GM21528 (cell line): ENCODE measurements around the gene XDH.

Source experiments
- ATAC-seq: cut with Tn5 transposase; IDR thresholded peaks from one replicate; pipeline ENCODE4 v1.9.1; 2021; ENCODE audit warnings: mild to moderate bottlenecking, moderate library complexity; ENCODE audit not compliant: unreplicated experiment, low FRiP score

The XDH gene

DNA sequence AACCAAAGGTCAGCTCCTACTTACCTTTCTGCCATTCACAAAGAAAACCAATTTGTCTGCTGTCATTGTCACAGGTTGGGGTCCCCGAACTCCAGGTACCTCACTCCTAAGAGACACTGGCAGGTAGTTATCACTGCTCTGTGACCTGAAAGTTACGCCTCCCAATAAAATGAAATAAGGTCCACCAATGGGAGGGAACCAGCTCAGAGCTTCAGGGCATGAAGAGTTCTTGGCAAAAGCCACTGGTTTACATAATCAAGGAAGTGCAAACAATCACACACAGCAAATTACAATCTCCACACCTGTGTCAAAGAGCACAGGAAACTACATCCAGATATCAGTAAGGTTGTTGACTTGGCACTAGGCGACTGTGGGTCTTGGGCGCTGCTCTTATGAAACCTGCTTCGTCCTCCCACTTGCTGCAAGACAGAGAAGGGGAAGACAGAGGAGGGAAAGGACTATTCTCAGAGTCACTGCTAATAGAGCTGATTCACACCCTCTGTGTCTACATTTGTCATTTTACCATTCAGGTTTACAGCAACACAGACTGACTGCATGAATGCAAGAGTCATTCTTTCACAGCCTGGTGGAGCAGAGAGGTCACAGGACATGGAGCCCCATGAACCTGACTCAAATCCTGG is at the start of gene XDH:
Gene XDH (minus strand): TSS at position 142 of the 641 bp plus-strand sequence. CDS start 76 bp downstream, at position 66.
- ATAC-seq, result no peak

DNA sequence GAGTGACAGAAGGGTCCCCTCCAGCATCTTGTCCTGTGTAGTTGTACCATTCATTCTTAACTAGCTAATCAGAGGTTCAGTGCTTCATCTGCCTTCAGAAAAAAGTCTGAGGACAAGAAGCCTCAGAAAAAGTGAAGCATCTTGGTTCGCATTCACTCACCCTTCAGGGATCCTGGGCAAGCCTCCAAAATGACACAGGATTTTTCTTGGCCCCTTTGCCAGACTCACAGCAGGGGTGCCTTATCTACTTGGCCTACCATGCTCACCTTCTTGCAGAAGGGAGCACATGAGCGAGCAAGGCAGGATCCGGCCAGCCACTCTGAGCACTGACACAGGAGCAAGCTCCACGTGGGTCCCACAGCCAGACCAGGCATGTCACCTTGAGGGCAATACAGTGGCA is 43.1 kb upstream of the XDH start:
- no peak for ATAC-seq

DNA sequence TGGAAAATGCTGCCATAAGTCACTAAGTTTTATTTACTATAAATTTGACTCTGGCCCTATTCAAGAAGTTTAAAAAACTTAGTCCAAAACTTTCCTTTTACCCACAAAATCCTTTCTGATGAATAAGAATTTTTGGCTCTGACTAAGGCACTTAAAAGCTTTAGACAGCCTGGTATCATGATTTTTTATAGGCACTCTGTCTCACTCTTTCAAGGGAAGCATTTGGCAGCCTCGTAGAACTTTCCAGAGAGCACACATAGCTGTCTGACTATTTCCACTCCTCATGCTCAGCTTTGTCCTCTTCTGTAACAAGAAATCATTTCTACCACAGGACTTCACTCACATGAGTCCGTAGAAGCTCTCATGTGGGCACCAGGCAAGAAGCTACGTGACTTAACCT is 32.3 kb upstream of the XDH start:
- ATAC-seq, result no peak

DNA sequence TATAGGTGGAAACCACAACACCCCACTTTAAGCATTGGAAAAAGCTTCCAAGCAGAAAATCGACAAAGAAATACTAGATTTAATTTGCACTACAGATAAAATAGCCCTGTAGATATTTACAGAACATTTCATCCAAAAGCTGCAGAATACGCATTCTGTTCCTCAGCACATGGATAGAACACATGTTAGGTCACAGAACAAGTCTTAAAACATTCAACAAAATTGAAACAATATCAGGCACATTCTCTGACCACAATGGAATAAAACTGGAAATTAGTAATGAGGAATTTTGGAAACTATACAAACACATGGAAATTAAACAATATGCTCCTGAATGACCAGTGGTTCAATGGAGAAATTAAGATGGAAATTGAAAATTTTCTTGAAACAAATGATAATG is 27.8 kb upstream of the XDH start:
- ATAC-seq, result no peak

DNA sequence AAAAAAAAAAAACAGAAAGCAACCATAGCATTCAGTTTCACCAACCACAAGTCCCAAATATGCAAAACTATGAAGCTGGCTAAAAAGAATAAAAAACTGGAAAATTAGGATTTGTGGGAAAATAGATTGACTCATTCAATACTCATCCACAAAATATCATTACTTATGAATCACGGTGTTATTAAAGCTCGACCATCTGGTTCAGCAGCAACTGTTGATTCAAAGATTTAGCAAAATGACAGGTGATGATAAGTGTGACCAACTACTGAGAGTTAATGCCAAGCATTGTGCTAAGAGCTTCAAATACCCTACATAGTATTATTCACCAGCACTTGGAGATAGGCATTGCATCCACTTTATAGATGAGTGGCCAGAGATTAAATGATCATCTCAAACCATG is 26.2 kb upstream of the XDH start:
- ATAC-seq, result no peak

DNA sequence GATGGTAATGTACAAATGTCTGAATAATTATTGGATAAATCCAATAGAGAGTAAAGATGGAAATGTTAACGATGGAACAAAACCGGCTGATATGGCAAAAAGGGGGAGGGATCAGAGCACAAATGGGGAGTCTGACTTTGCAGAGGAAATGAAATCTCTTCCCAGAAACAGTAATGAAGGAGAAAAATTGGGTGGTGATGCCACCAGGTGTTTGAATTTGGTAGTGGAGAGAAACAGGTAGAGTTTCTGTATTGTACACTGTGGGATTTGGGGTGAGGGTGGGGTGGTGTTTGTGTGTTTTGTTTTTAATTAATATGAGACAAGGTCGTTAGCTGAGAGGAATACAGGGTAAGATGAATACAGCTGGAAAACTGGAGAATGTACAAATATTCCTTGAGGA is 20.4 kb upstream of the XDH start:
- no peak for ATAC-seq

DNA sequence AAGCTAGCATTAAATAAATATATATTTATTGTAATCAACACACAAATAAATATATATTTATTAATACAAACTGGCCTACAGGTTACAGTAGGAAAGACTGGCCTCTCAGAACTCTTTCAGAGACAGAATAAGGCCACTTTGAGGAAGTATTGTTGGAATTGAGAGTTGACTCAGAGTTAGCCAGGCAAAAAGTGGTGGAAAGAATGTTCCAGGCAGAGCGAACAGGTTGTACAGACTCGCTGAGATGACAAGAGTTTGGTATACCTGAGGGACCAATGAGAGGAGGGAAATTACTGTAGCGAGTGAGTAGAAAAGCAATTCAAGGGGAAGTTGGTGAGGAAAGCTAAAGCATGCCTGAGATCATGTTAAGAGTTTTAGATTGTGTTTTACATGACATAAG is 19.0 kb upstream of the XDH start:
- ATAC-seq, result no peak

DNA sequence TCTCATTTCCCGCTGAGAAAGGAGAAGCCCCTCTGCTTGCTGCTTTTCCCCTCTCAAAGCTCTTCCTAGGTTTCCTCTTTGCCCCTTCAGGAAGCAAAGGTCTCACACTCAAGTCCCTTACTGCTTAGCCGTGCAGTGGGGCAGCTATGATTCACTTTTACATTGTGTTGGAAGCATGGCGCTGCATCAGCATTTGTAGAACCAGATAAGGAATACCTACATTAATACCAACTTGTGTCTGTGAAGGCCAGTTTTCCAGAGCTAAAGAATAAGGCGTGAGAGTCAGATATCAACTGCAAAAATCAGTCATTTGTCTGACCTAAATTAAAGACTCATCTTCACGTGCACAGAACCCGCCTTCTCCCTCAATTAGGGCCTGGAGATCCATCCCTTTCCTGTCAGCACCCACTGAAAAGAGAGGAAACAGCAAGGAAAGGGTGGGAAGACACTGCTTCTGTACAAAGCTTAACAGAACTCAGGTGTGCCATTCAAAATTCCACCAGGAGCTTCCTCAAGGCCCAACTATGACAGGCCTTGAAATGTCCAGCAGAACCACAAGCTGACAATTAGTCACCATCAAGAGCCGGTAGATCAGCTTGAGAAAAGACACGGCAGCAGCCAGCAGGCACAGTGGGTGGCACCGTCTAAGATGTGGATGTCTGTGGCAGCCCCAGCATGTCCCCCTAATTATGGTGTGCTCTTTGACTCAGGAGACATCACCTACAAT is 16.1 kb upstream of the XDH start:
- no peak for ATAC-seq

DNA sequence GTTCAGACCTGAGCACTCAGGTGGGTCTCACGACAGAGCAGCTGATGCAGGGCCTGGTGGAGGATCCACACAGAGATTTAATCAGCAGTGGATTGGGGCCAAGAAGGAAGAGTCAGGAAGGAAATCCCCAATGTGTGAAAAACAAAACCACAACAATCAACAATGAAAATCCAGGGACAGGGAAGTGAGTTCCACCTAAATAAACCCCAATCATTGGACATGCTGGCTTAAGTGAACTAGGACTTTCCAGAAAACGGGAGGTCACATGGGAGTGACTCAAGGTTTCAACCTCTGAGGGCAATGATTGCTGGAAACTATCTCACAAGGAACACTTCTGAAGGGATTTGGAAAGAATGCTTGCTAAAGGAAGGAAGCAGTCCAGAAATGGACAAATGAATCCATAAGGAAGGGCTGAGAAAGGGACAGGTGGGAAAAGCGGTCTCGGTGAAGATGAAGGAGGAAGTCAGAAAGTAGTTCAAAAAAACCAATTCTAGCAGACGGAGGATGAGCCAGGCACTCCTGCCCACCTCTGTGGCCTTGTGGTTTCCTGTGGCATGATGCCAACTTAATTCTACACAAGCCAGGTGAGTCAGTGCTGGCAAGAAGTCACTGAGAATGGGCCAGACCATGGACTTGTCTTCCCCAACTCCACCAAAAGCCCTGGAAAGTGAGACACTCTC is 15.4 kb upstream of the XDH start:
- ATAC-seq, result no peak

DNA sequence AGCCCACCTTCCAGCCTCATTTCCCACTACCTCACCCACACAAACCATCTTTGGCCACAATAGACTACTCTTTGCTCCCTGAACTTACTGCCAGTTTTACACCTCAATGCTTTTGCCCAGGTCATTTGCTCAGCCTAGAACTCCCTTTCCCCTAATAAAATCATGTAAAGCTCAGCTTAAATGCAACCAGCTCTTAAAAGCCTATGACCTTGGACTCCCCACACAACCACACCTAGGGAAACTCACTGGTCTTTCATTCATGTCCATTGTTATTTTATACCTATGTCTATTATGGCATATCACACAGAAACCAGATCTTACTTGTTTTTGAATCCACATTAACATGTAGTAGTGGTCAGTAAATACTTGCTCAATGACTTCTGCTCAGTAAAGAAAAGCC is 14.5 kb upstream of the XDH start:
- no peak for ATAC-seq

DNA sequence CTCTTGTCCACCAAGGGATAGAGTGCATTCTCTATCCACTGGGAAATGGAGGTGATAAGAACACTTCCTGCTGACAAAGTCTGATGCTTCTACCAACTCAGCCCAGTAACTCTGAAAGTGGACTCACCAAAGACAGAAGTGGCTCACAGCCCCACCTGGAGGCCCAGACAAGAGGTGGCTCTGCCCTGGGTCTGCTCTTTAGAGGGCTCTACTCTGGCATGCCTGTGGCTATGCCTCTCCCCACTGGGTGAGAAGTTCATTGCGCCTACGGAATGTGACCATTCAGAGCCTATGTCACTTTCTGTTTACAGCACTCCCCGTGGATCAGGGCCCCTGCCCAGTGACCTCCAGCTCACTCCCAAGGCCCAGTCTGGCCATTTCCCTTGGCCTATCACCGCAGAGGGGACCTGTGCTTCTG is 13.5 kb upstream of the XDH start:
- ATAC-seq, result no peak

DNA sequence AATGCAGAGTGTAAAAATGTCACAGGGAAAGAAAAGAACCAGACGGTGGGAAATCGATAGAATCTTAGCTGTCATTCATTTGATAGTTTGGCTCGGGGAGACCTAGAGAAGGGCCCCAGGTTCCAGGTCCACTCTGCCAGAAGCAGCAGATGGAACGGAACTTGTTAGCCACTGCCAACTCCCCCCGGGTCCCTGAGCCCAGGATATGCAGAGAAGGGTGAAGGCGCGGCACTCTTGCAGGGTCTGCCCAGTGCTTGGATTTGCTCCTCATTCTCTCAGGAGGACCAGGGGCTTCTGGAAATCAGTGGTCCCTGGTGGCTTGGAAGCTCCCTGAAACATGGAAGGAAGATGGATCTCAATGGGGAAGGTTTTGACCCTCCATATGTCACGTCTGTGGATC is 11.6 kb upstream of the XDH start:
- ATAC-seq, result no peak

DNA sequence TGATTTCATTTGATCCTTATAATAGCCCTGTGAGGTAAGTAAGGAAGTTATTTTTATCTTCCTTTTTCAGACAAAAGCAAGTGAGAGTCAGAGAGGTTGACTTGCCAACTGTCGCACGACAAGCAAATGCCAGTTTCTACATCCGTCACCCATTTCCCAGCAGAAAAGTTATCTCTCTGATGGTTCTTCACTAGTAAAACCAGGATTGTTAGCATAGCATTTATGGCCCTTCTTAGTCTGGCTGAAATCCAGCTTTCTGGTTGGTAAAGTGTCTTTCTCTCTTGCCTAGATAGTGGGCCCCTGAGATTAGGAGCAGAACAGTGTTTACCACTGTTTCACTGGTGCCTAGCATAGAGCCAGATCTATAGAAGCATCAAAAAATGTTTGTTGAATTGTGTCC is 7.1 kb upstream of the XDH start:
- ATAC-seq, result no peak

DNA sequence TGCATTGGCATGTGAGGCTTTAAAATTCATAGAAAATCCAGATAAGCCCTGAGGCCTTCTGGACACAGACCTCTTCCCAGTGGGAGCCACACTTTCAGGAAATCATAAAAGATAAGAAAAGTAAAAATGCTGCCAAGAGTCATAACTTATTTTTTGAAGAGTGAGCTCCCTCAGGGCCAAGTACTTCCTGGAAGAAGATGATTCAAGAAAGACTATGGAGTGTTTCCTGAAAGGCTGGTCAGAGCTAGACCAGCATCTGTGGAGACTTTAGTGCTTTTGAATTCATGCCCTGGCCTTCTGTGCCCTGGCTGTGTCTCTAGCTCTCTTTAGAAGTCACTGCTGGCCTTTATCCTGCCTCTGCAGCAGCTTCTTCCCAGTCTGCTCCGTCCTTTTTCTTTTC is 6.4 kb upstream of the XDH start:
- no peak for ATAC-seq

DNA sequence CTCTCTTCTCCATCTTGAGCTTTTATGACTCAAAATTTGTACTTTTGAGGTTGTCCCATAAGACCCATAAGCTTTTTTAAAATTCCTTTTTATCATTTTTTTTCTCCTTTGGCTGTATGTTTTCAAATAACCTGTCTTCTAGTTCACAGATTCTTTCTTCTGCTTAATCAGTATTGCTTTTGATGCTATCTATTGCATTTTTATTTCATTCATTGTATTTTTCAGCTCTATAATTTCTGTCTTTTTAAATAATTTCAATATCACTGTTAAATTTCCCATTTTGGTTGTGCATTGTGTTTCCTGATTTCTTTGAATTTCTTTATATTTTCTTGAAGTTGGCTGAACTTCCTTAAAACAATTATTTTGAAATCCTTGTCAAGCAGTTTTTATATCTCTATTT is 4.8 kb upstream of the XDH start:
- ATAC-seq, result no peak

DNA sequence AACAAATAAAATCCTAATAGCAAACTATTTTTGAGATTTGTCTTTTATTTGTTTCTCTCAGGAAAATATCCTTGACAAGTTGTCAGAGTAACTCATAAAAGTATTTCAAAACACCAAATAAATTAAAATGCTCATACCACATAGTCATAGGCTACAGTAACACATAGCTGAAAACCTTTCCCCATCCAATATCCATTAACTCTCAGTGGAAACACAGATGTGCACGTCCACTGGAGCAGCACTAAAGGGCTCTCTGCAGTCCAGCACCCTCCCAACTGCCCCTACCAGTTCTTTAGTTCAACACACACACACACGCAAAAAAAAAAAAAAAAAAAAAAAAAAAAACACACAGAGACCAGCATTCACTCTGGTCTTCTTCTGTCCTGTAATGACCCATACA is 879 bp upstream of the XDH start:
- no peak for ATAC-seq

DNA sequence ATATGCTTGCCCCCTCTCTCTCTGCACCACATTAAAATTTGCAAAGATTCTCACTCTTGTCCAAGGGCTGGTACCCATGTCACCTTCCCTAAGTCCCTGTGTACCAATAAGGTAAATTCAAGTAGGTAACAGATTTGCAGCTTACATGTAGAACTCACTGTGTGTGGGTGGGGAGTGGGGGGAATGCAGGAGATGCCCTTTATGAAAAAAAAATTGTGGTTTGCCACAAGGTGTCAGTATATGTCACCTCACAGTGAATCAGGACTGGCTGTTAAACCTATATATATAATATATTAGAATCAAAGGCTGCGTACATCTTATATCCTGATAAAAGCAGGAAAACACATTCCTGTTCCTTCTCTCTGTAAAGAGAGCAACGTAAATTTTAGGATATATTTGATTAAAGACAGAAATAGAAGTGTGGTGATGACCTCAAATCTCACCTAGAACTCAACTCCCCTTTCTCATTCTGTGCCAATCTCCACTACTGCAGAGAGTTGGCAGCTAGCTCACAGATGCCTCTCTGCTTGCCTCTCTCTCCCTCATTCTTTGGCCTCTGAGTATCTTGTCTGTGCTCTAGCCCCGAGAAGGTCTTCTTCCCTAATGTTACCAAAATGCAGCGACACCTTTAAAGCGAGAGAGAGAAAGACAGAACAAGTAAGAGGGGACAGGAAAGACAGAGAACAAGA is 536 bp downstream of the XDH start:
- ATAC-seq, result no peak

DNA sequence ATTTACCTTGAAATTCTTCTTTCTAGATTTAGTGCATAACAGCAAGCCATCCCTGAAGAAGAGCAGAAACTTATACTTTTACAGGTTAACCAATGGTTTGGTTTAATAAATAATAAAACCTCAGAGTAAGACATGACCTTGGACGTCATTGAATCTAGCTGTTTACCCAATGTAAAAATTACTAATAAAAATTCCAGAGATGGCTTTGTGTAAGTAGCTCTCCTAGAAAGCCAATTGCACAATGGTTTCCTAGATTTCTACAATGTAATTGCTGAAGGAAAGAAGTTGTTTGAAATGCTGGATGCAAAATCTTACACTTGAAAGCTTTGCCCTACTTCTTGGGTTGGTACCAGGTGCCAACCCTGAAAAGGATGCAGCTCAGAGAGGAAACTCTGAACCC is 1.5 kb downstream of the XDH start:
- ATAC-seq, result no peak

DNA sequence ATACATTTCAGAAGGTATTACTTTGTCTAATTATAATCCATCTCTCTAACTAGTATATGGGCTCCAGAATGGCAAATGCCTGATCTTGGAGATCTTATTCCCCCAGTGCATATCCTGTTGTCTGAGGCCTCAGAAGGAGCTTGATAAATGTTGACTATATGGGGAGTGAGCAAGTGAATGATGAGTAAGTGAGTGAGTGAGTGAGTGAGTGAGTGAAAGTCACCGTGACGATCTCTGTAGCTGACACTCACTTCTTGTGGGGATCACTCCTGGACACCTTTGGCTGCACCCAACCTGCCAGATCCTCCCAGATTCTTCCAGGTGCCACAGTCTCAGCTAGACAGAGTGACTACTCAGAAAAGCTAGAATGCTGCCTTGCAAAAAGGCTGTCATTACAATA is 2.8 kb downstream of the XDH start:
- no peak for ATAC-seq

DNA sequence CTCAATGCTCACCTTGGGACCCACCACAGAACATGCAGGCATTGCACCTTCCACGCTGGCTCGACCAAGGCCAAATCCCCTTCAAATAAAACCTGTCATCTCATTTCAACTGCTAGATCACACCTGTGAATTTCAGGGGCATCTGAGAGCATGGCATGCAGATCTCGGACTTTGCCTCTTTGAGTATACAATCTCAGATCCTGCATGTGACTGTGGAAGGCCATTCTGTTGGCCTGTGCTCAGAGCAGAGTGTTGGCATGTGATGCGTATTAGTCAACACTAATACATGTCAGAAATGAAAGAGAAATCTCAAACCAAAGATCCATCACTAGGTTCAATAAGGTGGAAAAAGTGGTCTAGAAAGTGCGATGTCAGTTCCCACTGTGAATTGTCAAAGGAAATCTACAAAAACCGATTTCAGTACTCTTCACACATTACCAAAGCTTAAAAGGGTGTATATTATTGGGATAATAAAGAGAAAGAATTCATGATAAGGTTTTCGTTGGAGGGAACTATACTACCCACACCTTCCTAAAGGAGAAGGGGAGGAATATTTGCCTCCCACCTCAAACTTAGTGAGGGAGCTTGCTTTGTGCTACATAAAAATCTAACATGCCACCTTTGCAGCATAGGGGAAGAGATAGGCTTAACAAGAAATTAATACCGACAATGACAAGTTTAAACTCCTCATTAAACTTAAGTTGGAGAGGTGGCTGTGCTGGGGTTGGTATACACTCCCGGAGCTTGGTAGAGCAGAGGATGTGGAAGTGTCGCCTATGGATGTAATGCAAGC is 7.8 kb downstream of the XDH start:
- no peak for ATAC-seq

DNA sequence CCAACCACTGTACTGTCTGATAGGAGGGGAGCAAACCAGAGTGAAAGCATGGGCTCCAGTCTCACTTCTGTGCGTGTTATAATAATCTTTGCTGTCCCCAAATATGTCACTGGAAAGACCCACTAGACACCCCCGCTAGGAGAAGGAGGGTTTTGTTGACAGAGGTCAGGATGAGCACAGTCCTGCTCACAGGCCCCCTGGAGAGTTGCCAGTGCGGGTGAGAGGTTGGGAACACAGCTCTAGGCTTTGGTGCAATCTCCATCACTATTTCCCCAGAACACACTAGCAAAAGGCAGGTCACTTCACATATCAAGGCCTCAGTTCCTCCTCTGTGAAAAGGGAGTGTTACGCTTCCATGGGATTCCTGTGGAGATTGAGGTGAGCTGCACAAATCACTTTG is 9.7 kb downstream of the XDH start:
- no peak for ATAC-seq
